Hematopoietic multipotent progenitor cell treated with erythropoietin and hydrocortisone succinate and interleukin-3 and kit ligand, for 6 days (in vitro differentiated cells): Measurements from ENCODE around the gene RALGAPB.
"Not testable (repeated sequence)": the region's sequence is repeated elsewhere in the genome, so short reads cannot be mapped to it uniquely, and the experiment has no call there.

Experiments
- DNase-seq: peaks from one replicate; pipeline ENCODE4 v3.0.0-alpha.2; 2015

The RALGAPB gene

DNA sequence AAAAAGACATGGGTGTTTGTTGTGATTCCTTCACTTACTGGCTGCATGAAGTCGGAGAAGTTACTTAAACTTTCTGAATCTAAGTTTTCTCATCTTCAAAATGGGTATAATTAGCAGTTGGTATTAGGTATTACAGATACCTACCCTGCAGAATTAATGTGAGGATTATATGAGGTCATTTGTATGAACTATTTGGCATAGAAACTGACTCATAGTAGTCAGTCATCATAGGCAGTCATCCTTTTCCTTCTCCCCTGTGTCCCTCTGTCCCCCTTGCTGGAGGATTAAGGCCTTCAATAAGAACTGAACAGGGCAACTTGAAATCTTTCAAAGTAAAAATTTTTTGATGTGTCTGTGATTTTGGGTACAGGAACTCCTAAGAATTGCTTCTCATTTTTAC is 26.3 kb downstream of the RALGAPB start:
- DNase-seq = no peak

DNA sequence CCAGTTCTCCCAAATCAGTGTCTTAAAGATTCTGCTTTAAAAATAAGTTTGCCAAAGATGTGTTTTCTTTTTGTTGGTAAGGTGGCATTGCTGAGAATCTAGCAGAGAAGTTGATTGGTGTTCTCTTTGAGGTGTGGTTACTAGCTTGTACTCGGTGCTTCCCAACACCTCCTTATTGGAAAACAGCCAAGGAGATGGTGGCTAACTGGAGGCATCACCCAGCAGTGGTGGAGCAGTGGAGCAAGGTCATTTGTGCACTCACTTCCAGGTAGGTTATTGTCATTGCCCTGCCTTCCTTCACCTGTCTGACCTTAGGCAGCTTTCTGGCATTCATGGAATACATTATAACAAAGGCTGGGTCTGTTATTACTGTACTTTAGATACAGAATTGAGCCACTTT is 26.7 kb downstream of the RALGAPB start:
- DNase-seq = peak; percentile 17

DNA sequence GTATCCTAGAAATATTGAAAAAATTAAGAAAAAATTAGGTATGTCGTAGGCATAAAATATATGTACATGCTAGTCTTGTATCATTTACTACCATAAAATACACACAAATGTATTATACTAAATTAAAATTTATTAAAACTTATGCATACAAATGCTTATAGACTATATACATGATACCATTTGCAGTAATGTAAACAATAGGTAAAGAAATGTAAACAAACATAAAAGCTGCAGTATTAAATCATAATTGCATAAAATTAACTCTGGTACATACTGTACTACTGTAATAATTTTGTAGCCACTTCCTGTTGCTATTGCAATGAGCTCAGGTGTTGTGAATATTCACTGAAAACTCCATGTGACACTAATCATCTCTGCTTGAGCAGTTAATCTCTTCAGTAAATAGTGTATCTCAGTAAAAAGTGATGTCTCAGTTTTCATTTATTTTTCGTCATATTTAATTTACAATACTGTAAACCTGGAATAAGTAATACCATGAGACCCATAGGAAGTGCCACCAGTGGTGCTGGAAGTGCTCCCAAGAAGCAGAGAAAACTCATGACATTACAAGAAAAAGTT is 29.3 kb downstream of the RALGAPB start:
- no peak for DNase-seq

DNA sequence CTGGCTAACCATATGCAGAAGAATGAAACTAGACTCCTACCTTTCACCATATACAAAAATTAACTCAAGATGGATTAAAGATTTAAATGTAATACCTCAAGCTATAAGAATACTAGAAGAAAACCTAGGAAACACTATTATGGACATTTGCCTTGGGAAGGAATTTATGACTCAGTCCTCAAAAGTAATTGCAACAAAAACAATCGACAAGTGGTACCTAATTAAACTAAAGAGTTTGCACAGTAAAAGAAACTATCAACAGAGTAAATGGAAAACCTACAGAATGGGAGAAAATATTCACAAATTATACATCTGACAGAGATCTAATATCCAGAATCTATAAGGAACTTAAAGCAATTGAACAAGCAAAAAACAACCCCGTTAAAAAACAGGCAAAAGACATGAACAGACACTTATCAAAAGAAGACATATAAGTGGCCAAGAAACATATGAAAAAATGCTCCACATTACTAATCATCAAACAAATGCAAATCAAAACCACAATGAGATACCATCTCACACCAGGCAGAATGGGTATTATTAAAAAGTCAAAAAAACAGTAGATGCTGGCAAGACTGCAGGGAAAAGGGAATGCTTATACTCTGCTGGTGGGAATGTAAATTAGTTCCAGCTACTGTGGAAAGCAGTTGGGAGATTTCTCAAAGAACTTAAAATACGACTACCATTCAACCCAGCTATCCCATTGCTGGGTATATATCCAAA is 31.9 kb downstream of the RALGAPB start:
- DNase-seq = no peak

DNA sequence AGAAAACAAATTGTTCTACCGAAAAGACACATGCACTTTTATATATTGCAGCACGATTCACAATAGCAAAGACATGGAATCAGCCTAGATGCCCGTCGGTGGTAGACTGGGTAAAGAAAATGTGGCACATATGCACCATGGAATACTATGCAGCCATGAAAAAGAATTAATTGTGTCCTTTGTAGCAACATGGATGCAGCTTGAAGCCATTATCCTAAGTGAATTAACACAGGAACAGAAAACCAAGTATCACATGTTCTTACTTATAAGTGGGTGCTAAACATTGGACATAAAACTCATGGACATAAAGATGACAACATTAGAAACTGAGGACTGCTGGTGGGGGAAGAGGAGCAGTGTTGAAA is 32.4 kb downstream of the RALGAPB start:
- DNase-seq = no peak

DNA sequence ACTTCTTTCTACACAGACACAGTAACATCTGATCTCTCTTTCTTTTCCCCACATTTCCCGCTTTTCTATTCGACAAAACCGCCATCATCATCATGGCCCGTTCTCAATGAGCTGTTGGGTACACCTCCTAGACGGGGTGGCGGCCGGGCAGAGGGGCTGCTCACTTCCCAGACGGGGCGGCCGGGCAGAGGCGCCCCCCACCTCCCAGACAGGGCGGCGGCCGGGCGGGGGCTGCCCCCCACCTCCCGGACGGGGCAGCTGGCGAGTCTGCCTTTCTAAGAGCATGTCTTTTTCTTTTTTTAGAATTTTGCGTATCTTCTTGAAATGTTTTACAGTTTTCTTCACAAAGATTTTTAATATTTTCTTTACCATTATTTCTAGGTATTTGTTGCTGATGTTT is 39.1 kb downstream of the RALGAPB start:
- not testable (repeated sequence) for DNase-seq

DNA sequence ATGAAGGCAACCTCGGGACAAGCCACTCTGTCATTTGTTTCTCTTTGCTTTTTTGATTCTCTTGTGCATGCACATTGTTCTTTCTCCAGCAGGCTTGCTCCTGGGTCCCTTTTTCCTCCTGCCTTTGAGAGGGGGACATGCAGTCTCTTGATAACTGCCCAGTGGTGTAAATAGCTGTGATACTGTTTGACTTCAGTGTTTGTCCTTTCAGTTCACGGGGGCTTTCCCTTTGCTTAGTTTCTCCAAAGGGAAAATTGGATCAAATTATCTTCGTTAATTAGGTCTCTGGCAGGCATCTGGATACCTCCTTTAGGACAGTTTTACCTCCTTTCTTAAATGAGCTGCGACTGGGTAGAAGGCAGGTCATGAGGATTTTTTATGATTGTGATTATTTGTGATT is 41.5 kb downstream of the RALGAPB start:
- DNase-seq = no peak

DNA sequence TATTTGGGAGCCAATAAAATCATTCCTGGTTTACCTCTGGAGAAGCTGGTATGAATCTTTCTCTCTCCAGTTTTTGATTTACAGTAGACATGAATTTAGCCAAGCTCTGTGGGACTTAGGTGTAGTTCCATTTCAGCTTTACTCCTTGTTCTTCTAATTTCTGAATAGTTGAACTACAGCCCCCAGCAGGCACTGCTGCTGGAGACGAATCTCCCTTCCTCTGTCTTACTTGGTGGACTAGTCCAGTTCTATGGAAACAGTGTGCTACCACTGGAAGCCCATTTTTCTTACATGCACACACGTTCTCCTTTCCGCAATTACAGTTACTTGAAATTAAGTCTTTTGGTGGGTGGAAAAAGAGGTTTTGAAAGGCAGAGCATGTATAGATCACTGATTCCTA is 42.3 kb downstream of the RALGAPB start:
- no peak for DNase-seq

DNA sequence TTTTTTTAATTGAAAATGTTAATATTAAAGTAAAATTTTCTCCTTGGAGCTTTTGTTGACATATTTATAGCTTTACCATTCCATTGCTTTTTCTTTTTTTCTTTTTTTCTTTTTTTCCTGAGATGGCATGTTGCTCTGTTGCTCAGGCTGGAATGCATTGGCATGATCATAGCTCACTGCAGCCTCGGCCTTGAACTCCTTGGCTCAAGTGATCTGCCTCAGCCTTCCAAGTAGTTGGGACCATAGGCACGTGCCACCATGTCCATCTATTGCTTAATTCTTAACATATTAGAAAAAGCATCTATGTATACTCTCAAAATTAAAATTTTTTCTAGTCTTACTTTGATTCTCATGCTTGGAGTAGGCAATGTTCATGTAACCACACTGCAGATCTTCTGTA is 43.0 kb downstream of the RALGAPB start:
- DNase-seq = no peak

DNA sequence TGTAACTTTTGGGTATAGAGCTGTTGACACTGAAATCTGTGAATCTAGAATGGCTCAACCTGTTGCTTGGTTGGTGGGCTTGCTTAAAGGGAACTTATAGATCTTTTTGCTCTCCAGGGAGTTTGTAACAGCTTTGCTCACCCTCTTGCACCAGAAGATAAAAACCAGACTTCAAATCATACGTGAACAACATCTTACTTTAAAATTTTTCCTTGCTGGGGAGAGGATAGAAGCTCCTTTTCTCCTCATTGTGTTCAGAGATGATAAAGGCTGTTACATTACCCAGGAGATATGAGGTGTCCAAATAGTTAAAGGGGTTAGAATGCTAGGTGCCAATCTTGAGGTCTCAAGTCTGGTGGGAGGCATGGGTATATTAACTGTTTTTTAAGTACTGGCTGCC is 46.8 kb downstream of the RALGAPB start:
- DNase-seq = peak; percentile 62

DNA sequence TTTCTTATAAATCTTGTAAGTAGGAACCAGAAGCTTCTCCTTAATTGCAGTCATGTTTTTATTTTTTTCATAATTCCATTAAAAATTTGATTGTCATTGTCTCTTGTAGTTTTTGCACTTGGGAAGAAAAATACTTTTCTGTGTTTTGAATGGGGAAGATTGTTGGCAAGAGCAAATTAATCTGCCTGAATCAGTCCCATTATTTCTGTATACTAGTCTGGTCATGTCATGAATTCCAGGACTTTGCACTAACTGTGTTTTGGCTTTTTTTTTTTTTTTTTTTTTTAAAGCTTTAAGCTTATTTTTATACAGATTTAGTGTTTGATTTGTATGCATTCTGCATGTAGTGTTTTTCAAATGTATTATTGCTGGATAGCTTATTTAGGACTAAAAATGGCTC is 47.6 kb downstream of the RALGAPB start:
- DNase-seq = no peak

DNA sequence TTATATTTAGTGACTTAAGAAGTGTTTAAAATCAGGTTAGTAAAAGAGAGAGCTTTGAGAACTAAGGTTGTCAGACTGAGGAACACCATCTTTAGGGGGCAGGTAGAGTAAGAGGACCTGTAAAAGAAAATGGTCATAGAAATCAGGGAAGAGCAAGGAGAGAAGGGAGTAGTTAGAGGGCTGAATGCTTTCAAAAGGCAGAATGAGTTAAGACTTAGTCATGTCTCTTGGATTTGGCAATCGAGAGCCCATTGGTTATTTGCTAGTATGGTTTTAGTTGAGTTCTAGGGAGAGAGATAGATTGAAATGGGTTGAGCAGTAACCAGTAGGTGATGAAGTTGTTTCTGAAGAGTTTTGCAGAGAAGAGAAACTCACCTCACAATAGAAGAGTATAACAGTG is 51.1 kb downstream of the RALGAPB start:
- no peak for DNase-seq

DNA sequence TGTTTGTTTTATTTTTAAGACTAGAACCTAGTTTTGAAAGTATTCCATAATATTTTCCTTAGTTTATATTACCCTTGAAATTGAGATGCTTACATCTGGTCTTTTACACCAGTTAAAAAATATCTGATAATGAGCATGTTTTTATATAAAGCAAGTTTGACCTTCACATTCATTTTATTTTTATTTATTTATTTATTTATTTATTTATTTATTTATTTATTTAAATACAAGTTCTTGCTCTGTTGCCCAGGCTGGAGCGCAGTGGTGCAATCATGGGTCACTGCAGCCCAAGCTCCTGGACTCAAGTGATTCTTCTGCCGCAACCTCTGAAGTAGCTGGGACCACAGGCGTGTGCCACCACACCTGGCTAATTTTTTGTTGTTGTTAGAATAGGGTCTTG is 55.5 kb downstream of the RALGAPB start:
- DNase-seq = no peak

DNA sequence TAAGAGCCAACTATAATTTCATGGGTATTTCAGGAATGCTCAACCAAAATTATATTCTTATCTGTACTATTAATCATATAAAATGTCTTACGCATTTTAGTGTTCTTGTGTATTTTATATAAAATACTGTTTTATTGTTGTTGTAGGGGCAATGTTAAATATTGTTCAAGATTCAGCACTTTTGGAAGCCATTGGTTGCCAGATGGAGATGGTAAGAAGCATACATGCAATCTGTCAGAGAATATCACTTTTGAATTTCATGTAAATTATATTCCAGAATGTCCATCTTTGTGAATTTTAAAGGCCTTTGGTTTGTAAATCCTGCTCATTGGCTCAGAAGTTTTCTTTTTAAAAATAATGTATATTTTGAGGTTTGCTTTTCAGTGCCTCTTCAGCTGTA is 58.4 kb downstream of the RALGAPB start:
- DNase-seq = no peak

DNA sequence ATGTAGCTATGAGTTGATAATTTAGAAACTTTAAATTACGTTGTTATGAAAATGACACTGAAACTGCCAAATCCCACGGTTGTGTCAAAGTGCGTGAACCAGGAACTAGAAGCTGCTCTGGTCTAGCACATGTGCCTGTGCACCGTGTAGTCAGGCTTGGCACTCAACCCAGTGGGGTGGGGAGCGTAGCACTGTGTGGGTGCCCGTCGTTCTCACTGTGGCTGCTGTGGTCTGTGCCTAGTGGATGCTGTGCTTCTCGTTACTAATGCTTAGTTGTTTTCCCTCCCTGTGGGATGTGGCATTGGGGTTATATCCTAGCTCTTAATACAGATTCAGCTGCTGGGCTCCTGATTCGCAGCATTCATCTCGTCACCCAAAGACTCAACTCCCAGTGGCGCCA is 62.1 kb downstream of the RALGAPB start:
- no peak for DNase-seq

DNA sequence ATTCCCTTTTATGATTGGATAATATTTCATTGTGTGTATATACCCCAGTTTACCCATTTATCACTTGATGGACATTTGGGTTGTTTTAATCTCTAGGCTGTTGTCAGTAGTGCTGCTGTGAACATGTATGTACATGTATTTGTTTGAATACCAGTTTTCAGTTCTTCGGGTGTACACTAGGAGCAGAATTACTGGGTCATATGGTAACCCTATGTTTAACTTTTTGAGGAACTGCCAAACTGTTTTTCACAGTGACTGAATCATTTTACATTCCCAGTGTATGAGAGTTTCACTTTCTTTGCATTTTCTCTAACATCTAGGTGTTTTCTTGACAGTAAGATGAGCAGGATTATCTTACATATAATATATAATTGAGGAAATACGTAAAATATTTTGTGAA is 63.7 kb downstream of the RALGAPB start:
- DNase-seq = no peak

DNA sequence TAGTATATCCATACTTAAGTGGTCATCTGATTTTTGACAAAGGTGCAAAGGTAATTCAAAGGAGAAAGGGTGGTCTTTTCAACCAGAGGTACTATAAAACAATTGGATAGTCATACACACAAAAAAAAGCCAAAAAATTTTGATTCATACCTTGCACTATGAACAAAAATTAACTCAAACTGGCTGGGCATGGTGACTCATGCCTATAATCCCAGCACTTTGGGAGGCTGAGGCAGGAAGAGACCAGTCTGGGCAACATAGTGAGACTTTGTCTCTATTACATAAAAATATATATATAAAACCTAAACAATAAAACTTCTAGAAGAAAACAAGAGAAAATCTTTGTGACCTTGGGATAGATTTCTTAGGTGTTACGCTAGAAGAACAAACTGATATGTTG is 64.5 kb downstream of the RALGAPB start:
- no peak for DNase-seq

DNA sequence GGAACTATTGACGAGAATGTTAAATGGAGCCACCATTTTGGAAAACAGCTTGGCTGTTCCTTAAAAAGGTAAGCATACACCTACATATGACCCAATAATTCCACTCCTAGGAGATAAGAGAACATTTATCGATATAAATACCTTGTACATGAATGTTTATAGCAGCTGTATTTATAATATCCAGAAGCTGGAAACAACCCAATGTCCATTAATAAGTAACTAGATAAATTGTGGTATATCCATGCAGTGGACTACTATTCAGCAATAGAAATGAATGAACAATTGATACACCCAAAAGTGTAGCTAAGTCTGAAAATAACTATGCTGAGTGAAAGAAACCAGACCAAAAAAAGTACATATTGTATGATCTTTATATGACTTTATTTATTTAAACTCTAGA is 66.1 kb downstream of the RALGAPB start:
- DNase-seq = no peak

DNA sequence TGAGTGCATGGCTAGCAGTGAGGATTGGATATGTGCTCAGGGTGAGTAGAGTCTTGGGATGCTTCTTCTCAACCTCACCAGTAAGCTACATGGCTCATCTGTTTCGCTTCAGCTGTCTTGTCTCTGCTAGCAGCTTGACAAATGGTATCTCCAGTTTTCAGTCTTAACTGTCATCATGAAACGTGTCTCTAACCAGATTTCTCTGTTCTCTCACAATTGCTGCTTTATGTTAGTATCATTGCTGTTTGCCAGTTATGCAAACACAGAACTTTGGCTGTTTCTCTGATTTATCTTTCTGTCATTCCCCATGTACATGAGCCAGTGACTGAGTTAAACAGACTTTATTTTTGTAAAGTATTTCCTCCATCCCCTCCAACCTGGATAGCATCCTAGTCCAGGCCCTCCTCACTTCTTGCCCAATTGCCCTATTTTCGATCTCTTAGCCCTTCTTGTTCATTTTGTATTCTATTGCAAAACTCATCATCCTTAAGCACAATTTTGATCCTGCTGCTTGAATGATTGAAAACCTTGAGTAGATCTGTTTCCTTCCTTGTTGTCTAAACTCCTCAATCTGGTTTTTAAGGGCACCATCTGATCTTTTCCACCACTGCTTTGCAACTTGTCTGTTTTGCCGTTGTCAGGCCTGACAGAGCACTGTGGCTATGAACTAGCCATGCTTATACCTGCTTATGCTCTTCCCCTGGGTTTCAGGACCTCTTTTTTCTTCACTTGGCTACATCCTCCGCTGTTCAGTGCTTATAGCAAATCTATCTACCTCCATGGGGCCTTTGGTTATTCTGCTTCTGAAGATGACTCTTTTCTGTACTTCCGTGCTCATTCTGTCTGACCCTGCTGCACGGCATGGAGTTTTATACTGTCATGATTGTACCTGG is 70.6 kb downstream of the RALGAPB start:
- no peak for DNase-seq

DNA sequence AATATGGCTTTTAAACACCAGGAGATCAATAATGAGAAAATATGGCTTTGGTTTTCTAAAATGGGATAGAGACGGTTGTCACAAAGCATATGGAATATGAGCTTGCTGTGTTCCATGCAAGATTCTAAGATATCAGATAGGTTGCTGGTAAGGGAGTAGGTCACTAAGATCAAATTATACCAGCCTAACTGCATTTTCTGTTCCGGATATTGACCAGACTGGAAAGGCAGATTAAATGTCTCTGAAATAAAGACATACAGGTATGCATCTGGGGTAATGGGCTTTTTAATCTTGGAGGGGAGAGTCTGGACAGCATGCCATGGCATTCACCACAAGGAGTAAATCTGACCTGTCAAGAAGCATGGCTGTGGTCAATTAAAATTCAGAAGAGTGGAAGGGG is 73.1 kb downstream of the RALGAPB start:
- DNase-seq = no peak

DNA sequence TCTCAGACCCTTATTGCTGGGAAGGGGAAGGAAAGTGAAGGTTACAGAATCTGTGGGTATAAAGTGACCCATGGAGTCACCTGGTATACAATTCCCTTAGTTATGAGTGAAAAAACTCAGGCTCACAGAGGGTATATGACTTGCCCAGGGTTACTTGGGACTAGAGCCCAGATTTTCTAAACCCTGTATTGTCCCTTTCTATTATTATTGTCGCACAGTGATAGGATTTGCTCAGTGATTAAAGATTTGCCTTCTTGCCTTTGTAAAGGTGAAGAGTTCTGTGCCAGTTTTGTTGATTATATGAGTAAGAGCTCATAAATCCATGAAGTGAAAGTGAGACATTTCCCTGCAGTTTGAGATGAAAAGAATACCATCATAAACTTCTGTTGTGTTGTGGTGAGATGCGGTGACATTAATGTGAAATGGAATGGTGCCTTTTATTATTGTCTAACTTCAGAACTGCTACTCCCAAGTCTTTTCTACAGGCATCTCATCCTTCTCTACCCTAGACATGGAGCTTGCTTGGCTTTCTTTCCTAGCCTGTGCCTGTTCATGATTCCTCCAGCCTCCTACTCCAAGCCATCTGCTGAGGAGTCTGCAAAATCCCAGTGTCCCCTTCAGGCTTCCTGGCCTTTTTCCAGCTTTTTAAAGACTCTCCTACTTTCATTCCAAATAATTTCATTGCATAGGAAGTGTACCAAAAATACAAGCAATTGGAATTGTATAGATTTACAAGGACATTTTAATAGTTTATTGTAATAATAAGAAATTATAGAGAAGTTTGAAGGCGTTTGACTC is 74.8 kb downstream of the RALGAPB start:
- DNase-seq = no peak

DNA sequence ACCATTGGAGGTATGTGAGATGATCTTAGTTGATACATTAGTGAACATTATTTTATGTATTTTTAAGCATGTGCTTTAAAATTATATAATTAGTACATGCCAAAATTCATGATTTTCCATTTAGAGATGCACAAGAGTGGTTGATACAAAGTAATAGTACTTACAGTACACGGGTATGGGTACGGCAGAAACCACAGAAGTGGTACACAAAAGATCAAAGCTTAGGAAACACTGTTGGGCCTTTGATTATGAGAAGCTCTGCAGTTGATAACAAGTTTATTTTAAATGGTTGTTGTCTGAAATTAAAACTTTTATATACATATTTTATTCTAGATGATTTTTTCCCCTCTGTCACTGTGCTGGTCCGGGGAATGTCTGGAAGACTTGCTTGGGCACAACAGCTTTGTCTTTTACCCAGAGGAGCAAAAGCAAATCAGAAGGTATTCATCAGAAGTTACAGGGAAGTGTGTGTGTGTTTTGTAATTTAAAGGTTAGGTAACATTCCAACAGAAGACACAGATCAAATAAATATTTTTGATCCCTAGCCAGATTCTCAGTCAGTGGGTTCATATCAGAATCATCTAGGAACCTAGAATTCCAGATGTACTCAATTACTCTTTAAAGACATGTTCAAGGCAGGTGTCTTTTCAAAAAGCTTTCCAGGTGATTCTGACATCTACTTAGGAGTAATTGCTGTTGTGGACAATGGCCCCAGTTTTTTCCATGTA is 75.9 kb downstream of the RALGAPB start:
- no peak for DNase-seq

DNA sequence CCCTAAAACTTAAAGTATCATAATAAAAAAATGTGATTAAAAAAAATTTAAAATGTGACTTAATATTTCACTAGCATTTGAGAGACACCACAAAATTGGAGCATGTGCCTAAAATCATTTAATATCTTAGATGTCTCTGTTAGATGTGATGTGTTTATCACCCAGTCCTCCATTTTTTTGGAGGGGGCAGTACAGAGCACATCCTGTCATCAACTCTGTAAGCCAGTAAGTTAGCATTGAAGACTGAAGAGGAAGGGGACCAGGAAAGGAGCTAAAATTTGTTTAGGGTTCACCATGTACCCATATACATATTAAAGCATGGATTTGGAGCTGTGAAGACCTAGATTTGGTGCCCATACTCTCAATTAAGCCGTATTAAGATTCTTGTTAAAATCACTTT is 77.6 kb downstream of the RALGAPB start:
- peak; percentile 31 for DNase-seq
